Keratinocyte (primary cell): Measurements from ENCODE around the gene MYLK3. TPM values are rescaled to one million over a fixed set of nuclear protein-coding genes. Genes with fewer than 3 reads are reported as not detected.
A peak's percentile ranks its signal among the peaks of the same experiment; 100 is the strongest.

ENCODE experiments used
- DNase-seq: peaks from one replicate; pipeline ENCODE4 v3.0.0-alpha.2; 2011; ENCODE audit warnings: low read depth, missing footprints, low spot score
- FAIRE-seq: peaks from 2 replicates; lab custom pipeline; 2011; peaks lifted over from hg19 to GRCh38; lab: Jason Lieb, UNC
- H2AFZ ChIP-seq: 2 replicates; pipeline ENCODE4 v1.6.0; 2012; ENCODE audit warnings: low read length, control low read depth, inconsistent platforms; ENCODE audit not compliant: control insufficient read depth
- H3K27ac ChIP-seq: 2 replicates; pipeline ENCODE4 v1.5.1; 2011; ENCODE audit warnings: low read length; ENCODE audit not compliant: control insufficient read depth, insufficient read depth
- H3K27me3 ChIP-seq: 3 replicates; pipeline ENCODE4 v1.6.0; 2011; ENCODE audit warnings: low read length; ENCODE audit not compliant: control insufficient read depth, insufficient read depth; ENCODE audit errors: extremely low read depth
- H3K36me3 ChIP-seq, 2 experiments: 2 replicates in 1 of 2; 3 replicates in 1 of 2; pipeline ENCODE4 v1.5.1; 2011; ENCODE audit warnings: low read length in 2 of 2, mild to moderate bottlenecking in 1 of 2; ENCODE audit not compliant: control insufficient read depth in 2 of 2, insufficient read depth in 2 of 2; ENCODE audit errors: extremely low read depth in 1 of 2
- H3K4me1 ChIP-seq: 3 replicates; pipeline ENCODE4 v1.5.1; 2011; ENCODE audit warnings: low read length; ENCODE audit not compliant: control insufficient read depth, insufficient read depth; ENCODE audit errors: extremely low read depth
- H3K4me2 ChIP-seq: 3 replicates; pipeline ENCODE4 v1.6.0; 2011; ENCODE audit warnings: low read depth, low read length; ENCODE audit not compliant: control insufficient read depth, insufficient read depth; ENCODE audit errors: extremely low read depth
- H3K4me3 ChIP-seq, 3 experiments: fragments of 200-600 bp in 1 of 3; sonication (generic) in 1 of 3; 2 replicates in 2 of 3; 3 replicates in 1 of 3; pipeline ENCODE4 v1.5.1; 2011 to 2016; ENCODE audit warnings: low read length in 3 of 3, mild to moderate bottlenecking in 3 of 3, control low read depth in 2 of 3, inconsistent platforms in 1 of 3, low read depth in 1 of 3, mixed read lengths in 1 of 3, mixed run types in 1 of 3, moderate library complexity in 1 of 3; ENCODE audit not compliant: control insufficient read depth in 2 of 3, insufficient read depth in 2 of 3; ENCODE audit errors: extremely low read depth in 1 of 3
- H3K79me2 ChIP-seq: 2 replicates; pipeline ENCODE4 v1.6.0; 2012; ENCODE audit warnings: low read length; ENCODE audit not compliant: control insufficient read depth, insufficient read depth
- H3K9ac ChIP-seq: 3 replicates; pipeline ENCODE4 v1.6.0; 2011; ENCODE audit warnings: low read length; ENCODE audit not compliant: control insufficient read depth, insufficient read depth; ENCODE audit errors: extremely low read depth
- H3K9me1 ChIP-seq: 3 replicates; pipeline ENCODE4 v1.6.0; 2011; ENCODE audit warnings: low read length; ENCODE audit not compliant: control insufficient read depth, insufficient read depth; ENCODE audit errors: extremely low read depth
- H3K9me3 ChIP-seq: 2 replicates; pipeline ENCODE4 v1.5.1; 2012; ENCODE audit warnings: low read depth, low read length; ENCODE audit not compliant: control insufficient read depth
- H4K20me1 ChIP-seq: 3 replicates; pipeline ENCODE4 v1.6.0; 2011; ENCODE audit warnings: low read length; ENCODE audit not compliant: control insufficient read depth, insufficient read depth; ENCODE audit errors: extremely low read depth
- CTCF ChIP-seq, 3 experiments: IDR thresholded peaks in 1 of 3; conservative IDR thresholded peaks in 1 of 3; optimal IDR thresholded peaks in 1 of 3; 2 replicates in 2 of 3; 3 replicates in 1 of 3; pipeline versions ENCODE3 to v1.5.1; 2011; ENCODE audit warnings: low read length in 3 of 3, mild to moderate bottlenecking in 3 of 3, moderate library complexity in 2 of 3, control low read depth in 1 of 3, inconsistent platforms in 1 of 3; ENCODE audit not compliant: insufficient read depth in 2 of 3; ENCODE audit errors: extremely low read depth in 1 of 3
- EZH2 ChIP-seq: IDR thresholded peaks from one replicate; pipeline ENCODE4 v1.6.1; 2012; ENCODE audit warnings: inconsistent platforms, mild to moderate bottlenecking, low read length, moderate library complexity
- dilution Hi-C: fragments of 300-500 bp; cut with MboI; formaldehyde crosslinking; loops from one replicate; pipeline ENCODE4 v1.7.0; 2020; ENCODE audit warnings: low sequenced_read_pairs; ENCODE audit not compliant: extremely low pct_ligation_motif_present
- polyA plus RNA-seq, 5 experiments: library from polyadenylated mRNA; depleted of rRNA in 3 of 5; stranded (reverse) in 3 of 5; stranded (forward) in 1 of 5; unstranded in 1 of 5; fragments of >200 nt; gene quantifications; 1 replicate in 1 of 5; 2 replicates in 3 of 5; 3 replicates in 1 of 5; pipeline versions ENCODE4 v1.2.1 to v1.2.3, GENCODE V29; 2011 to 2012; ENCODE audit warnings: missing spikeins in 2 of 5, low read depth in 1 of 5, low replicate concordance in 1 of 5

MYLK3 gene
- polyA plus RNA-seq, 1 donor (not counting 4 experiments of a cell fraction or from before 2014, with no cell fraction given) = 0.03 TPM

GRCh38 chr16:46688654-46689364, 59.3 kb downstream of the MYLK3 start, which contains the start of gene VPS35:
Gene VPS35 (minus strand): TSS chr16:46689178. CDS start chr16:46689133, 45 bp downstream.
- Histone ChIP-seq H3K27ac (peak within 1 kb of the TSS; percentile 97), H3K4me2 (peak within 1 kb of the TSS; percentile 97), H3K36me3 (no peaks in the 10 kb centered on the region), H3K4me3 (peak within 1 kb of the TSS; percentile 84 to 91 (median 88)), H3K9ac (peak within 1 kb of the TSS; percentile 97), H4K20me1 (peaks cover 25% of the 10 kb centered on the region), H3K9me1 (no peaks in the 10 kb centered on the region), H3K9me3 (no peaks in the 10 kb centered on the region), H2AFZ (peak within 1 kb of the TSS; percentile 100), H3K79me2 (peaks cover 76% of the 10 kb centered on the region), H3K27me3 (no peaks in the 10 kb centered on the region), H3K4me1 (peaks cover 27% of the 10 kb centered on the region)
- TF ChIP-seq EZH2 = no peak
- peak; percentile 18 to 37 (median 33) for TF ChIP-seq CTCF (optimal IDR thresholded peaks at IDR 0.05 in 1 of 3, IDR thresholded peaks at IDR 0.05 in 1 of 3, conservative IDR thresholded peaks at IDR 0.05 in 1 of 3; ENCODE audit: extremely low read depth in 1 of 3, insufficient read depth in 2 of 3, low read length in 3 of 3)
- FAIRE-seq (peak; percentile 26), DNase-seq (peak; percentile 82)
- dilution Hi-C loops = no loop called here

- Histone ChIP-seq H3K4me2 (peak overlapping the region; percentile 92), H4K20me1 (peaks cover 25% of the 10 kb centered on the region), H3K4me3 (peak overlapping the region; percentile 84 to 91 (median 88)), H3K36me3 (peaks cover 0 to 1% of the 10 kb centered on the region in 2 experiments), H3K9me1 (no peaks in the 10 kb centered on the region), H3K27ac (peak overlapping the region; percentile 97), H3K4me1 (peaks cover 27% of the 10 kb centered on the region), H3K79me2 (peaks cover 83% of the 10 kb centered on the region), H3K9ac (peak overlapping the region; percentile 97), H3K9me3 (no peaks in the 10 kb centered on the region), H3K27me3 (no peaks in the 10 kb centered on the region), H2AFZ (peak overlapping the region; percentile 80)
- FAIRE-seq = no peak
- no peak for DNase-seq
- dilution Hi-C loops = no loop called here
- TF ChIP-seq CTCF (optimal IDR thresholded peaks at IDR 0.05 in 1 of 3, IDR thresholded peaks at IDR 0.05 in 1 of 3, conservative IDR thresholded peaks at IDR 0.05 in 1 of 3; ENCODE audit: extremely low read depth in 1 of 3, insufficient read depth in 2 of 3, low read length in 3 of 3) = no peak
- TF ChIP-seq EZH2 = no peak
Measured at GRCh38 chr16:46688101-46688653, 60.0 kb downstream of the MYLK3 start.
